Gastrocnemius medialis (tissue), 4 donors: ENCODE measurements around the gene EMD. TPM values are rescaled to one million over a fixed set of nuclear protein-coding genes. Genes with fewer than 3 reads are reported as not detected.

ENCODE experiments used
- ATAC-seq, 2 donors: fragments of 150-250 bp; one replicate each; pipeline ENCODE4 v1.9.1; 2016
- DNase-seq, 2 donors: peaks; one replicate each; pipeline ENCODE4 v3.0.0-alpha.2; 2019
- H3K27ac ChIP-seq, 4 donors: fragments of 200-600 bp; sonication (generic); 1 replicate in 1 of 4; 2 replicates in 3 of 4; pipeline ENCODE4 v1.5.1; 2016 to 2018; ENCODE audit warnings: mild to moderate bottlenecking in 2 of 4, moderate library complexity in 1 of 4
- H3K27me3 ChIP-seq, 3 donors: fragments of 200-600 bp; sonication (generic) in 2 of 3; 1 replicate in 1 of 3; 2 replicates in 2 of 3; pipeline versions ENCODE4 v1.5.1 to v1.6.0; 2016 to 2019; ENCODE audit warnings: mild to moderate bottlenecking in 1 of 3, moderate library complexity in 1 of 3
- H3K36me3 ChIP-seq, 2 donors: fragments of 200-600 bp; sonication (generic) in 1 of 2; one replicate each; pipeline ENCODE4 v1.5.1; 2017 to 2018
- H3K4me1 ChIP-seq, 2 donors: fragments of 200-600 bp; sonication (generic) in 1 of 2; one replicate each; pipeline ENCODE4 v1.5.1; 2016 to 2017; ENCODE audit warnings: mild to moderate bottlenecking in 2 of 2
- H3K4me3 ChIP-seq, 4 donors: fragments of 200-600 bp; sonication (generic) in 3 of 4; 1 replicate in 1 of 4; 2 replicates in 3 of 4; pipeline ENCODE4 v1.5.1; 2016 to 2019; ENCODE audit warnings: mild to moderate bottlenecking in 2 of 4
- H3K9me3 ChIP-seq, 3 donors: fragments of 200-600 bp; sonication (generic) in 2 of 3; 1 replicate in 1 of 3; 2 replicates in 2 of 3; pipeline ENCODE4 v1.5.1; 2016 to 2019
- POLR2A ChIP-seq, 2 donors: fragments of 450-650 bp; IDR thresholded peaks; one replicate each; pipeline ENCODE4 v1.6.1; 2017; ENCODE audit warnings: antibody characterized with exemption in 2 of 2, mild to moderate bottlenecking in 2 of 2, moderate library complexity in 2 of 2
- in situ Hi-C, 4 donors: fragments of 200-750 bp; cut with MboI; loops; one replicate each; pipeline versions ENCODE4 v1.15.0 to v1.8.0; 2017; ENCODE audit warnings: low sequenced_read_pairs in 4 of 4
- intact Hi-C: fragments of 100-400 bp; cut with DNase I; formaldehyde crosslinking; loops from one replicate; pipeline ENCODE4 v1.15.1; 2023; ENCODE audit warnings: low total_unique reads
- total RNA-seq, 4 donors: library from RNA; depleted of rRNA; stranded (reverse); fragments of >200 nt; gene quantifications; one replicate each; pipeline versions ENCODE4 v1.1.0 to v1.2.3, GENCODE V29; 2016
- TF ChIP-seq, protein P1 (sequence below), 5 experiments: fragments of 450-650 bp in 3 of 5; fragments of 200-600 bp in 2 of 5; sonication (generic) in 2 of 5; IDR thresholded peaks in 4 of 5; conservative IDR thresholded peaks in 1 of 5; 1 replicate in 4 of 5; 2 replicates in 1 of 5; pipeline ENCODE4 v1.5.1; 2016 to 2019; ENCODE audit warnings: antibody characterized with exemption in 5 of 5, mild to moderate bottlenecking in 3 of 5, moderate library complexity in 3 of 5

The EMD gene
- total RNA-seq, 4 donors from 2014 or later: 36.2 to 61.5 (median 53.2) TPM

DNA sequence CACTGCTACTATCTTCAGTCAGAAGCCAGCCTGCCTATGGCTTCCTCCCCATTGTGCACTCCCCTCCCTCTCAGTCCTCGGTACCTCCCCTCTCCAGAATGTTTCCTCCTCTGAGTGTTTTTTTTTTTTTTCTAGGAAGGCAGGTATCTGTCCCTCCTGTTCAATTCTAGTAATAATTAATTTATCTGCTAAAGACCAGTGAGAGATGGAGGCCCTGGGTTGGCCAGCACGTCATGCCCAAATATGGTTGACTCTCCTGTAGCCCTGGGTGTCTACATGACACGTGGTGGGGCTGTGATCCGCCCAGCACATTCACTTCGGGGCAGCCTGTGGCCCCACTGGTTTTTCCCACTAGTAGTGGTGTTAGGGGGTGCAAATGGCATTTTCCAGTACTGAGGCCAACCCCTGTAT is 6.5 kb upstream of the EMD start:
- in situ Hi-C loops (no loop called here), intact Hi-C loops (loop anchor here (1.0 to 10.0 kb wide), 4 partner anchors 51 to 578 kb away; partner anchors contain the start of genes G6PD, HCFC1, IDH3G and IKBKG)
- no peaks in the 10 kb centered on the region for H3K9me3 ChIP-seq
- no peak for ATAC-seq
- H3K4me3 ChIP-seq: peak overlapping the region in 1 of 4 donors; percentile 66
- TF ChIP-seq, protein P1, sequence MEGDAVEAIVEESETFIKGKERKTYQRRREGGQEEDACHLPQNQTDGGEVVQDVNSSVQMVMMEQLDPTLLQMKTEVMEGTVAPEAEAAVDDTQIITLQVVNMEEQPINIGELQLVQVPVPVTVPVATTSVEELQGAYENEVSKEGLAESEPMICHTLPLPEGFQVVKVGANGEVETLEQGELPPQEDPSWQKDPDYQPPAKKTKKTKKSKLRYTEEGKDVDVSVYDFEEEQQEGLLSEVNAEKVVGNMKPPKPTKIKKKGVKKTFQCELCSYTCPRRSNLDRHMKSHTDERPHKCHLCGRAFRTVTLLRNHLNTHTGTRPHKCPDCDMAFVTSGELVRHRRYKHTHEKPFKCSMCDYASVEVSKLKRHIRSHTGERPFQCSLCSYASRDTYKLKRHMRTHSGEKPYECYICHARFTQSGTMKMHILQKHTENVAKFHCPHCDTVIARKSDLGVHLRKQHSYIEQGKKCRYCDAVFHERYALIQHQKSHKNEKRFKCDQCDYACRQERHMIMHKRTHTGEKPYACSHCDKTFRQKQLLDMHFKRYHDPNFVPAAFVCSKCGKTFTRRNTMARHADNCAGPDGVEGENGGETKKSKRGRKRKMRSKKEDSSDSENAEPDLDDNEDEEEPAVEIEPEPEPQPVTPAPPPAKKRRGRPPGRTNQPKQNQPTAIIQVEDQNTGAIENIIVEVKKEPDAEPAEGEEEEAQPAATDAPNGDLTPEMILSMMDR (IDR thresholded peaks at IDR 0.05 in 4 of 5, conservative IDR thresholded peaks at IDR 0.05 in 1 of 5): no peak
- no peak for TF ChIP-seq POLR2A (IDR thresholded peaks at IDR 0.05)
- peaks cover 4 to 9% of the 10 kb centered on the region in 2 donors for H3K4me1 ChIP-seq
- no peaks in the 10 kb centered on the region for H3K36me3 ChIP-seq
- no peak for DNase-seq
- H3K27me3 ChIP-seq: no peaks in the 10 kb centered on the region
- H3K27ac ChIP-seq: peak overlapping the region; percentile 60 to 75 (median 66)

DNA sequence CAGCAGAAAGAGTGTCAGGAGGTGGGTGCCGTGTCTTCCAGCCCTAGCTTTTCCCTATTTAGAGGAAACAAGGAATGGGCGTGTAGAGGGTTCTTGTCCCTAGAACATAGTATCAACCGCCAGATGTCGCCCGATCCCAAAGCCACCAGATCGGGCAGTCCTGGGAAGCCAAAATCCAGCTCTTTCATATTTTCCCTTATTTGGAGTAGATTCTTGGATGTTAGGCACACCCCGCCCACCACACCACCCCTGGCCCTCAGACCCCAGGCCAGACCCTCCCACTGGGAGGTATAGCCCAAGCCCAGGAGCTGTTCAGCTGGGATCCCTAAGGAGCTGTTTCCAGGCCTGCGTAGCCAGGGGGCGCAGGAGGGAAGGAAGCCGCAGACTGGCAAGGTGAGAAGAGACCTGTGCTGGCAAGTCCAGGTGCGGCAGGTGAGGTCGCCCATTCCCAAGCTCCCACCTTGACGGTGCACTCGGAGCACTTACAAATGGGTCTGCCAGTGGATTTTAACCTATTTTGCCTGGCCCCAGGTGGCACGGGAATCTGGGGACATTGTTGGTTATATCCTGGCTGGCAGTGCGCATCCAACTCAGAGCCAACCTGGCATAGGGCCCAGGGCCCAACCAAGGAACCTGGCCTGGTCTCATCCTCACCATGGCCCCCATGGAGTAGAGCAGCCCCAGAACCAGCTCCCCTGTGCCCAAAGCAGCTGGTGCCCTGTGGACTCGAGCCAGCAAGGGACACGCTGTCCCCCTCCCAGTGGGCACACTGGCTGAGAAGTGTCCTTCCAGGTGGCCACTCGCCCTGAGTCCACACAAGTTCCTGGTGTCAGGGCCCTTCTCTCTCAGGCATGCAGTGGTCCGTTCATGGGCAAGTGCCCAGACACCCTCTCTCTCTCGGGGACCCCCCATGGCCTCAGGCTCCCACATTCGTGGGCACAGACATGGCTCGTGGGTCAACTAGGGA is 5.5 kb upstream of the EMD start:
- intact Hi-C loops (loop anchor here (1.0 to 10.0 kb wide), 4 partner anchors 52 to 579 kb away; partner anchors contain the start of genes G6PD, HCFC1, IDH3G and IKBKG), in situ Hi-C loops (no loop called here)
- H3K27me3 ChIP-seq: no peaks in the 10 kb centered on the region
- TF ChIP-seq POLR2A (IDR thresholded peaks at IDR 0.05): no peak
- TF ChIP-seq, protein P1 (IDR thresholded peaks at IDR 0.05 in 4 of 5, conservative IDR thresholded peaks at IDR 0.05 in 1 of 5): peak; percentile 42 to 70 (median 66)
- H3K27ac ChIP-seq: peak overlapping the region; percentile 49 to 75 (median 64)
- H3K36me3 ChIP-seq: no peaks in the 10 kb centered on the region
- H3K4me1 ChIP-seq: peaks cover 4 to 9% of the 10 kb centered on the region in 2 donors
- peak overlapping the region; percentile 36 to 51 (median 42) for H3K4me3 ChIP-seq
- no peaks in the 10 kb centered on the region for H3K9me3 ChIP-seq
- ATAC-seq (peak; percentile 34 to 42), DNase-seq (peak in 1 of 2 donors; percentile 54)

DNA sequence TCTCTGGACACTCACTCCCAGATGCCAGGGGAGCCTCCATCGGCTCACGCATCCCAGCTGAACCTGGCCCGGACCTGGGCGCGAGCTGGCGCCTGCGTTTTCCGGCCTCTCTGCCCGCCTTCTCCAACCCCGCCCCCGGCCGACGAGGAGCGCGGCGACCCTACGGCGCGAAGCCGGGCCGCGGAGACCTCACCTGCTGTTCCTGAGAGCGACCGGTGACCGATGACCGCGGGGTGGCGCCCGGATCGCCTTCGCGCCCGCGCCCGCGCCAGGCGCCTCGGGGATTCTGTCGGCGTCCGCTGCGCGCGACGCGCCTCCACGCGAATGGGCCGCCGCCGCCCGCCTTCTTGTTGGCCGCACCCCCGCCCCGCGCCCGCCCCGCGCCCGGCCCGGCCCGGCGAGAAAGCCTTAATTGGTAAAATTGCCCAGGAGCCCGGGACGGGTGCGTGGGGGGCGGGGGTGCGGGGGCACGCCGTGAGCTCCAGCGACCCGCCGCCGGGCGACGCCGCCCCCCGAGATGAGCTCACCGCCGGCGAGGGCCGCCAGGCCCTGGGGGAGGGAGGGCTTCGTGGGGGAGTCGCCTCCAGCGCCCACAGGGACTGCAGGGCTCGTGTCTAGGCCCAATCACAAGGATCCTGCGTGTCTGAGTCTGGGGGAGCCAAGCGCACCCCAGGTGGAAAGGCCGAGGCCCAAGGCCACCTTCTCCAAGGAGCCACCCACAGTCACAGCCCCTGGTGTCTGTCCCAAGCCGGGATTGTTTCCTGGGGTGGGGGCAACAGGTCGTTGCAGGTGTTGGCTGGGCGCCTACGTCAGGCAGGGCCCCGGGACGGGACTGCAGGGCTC is 4.6 kb upstream of the EMD start, which contains the start of gene FLNA:
Gene FLNA, minus strand, starts transcription at position 322 of the 843 bp plus-strand sequence. CDS start 3,389 bp downstream, outside the sequence.
- in situ Hi-C loops (no loop called here), intact Hi-C loops (loop anchor here (5.0 to 10.0 kb wide), 4 partner anchors 170 to 580 kb away; partner anchors contain the start of genes G6PD, HCFC1, IDH3G and IKBKG)
- no peaks in the 10 kb centered on the region for H3K36me3 ChIP-seq
- H3K9me3 ChIP-seq: no peaks in the 10 kb centered on the region
- H3K4me3 ChIP-seq: peak within 1 kb of the TSS; percentile 38 to 51 (median 42)
- H3K27me3 ChIP-seq: no peaks in the 10 kb centered on the region
- H3K27ac ChIP-seq: peak within 1 kb of the TSS; percentile 54 to 75 (median 64)
- DNase-seq: peak in 1 of 2 donors; percentile 41
- peaks cover 4 to 9% of the 10 kb centered on the region in 2 donors for H3K4me1 ChIP-seq
- no peak for ATAC-seq
- peak in 1 of 2 donors; percentile 8 for TF ChIP-seq POLR2A (IDR thresholded peaks at IDR 0.05)
- TF ChIP-seq, protein P1 (IDR thresholded peaks at IDR 0.05 in 4 of 5, conservative IDR thresholded peaks at IDR 0.05 in 1 of 5): peak in 3 of 5 experiments; percentile 26 to 32 (median 31)

DNA sequence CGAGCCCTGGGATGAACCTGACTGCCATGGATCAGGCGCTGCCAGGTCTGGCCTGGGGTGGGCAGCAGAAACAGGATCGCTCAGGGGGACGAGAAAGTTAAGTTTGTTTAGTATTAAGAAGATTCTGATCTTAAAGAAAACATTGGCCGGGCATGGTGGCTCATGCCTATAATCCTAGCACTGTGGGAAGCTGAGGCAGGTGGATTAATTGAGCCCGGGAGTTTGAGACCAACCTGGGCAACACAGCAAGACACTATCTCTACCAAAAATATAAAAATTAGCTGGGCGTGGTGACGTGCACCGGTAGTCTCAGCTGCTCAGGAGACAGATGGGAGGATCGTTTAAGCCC is 4.0 kb upstream of the EMD start:
- peak overlapping the region; percentile 48 to 75 (median 57) for H3K27ac ChIP-seq
- peaks cover 6 to 10% of the 10 kb centered on the region in 2 donors for H3K4me1 ChIP-seq
- no peak for ATAC-seq
- in situ Hi-C loops: no loop called here
- no peaks in the 10 kb centered on the region for H3K27me3 ChIP-seq
- no peak for TF ChIP-seq POLR2A (IDR thresholded peaks at IDR 0.05)
- TF ChIP-seq, protein P1 (IDR thresholded peaks at IDR 0.05 in 4 of 5, conservative IDR thresholded peaks at IDR 0.05 in 1 of 5): no peak
- H3K9me3 ChIP-seq: no peaks in the 10 kb centered on the region
- no peak for DNase-seq
- peak overlapping the region in 1 of 4 donors; percentile 51 for H3K4me3 ChIP-seq
- H3K36me3 ChIP-seq: no peaks in the 10 kb centered on the region
- intact Hi-C loops: loop anchor here (5.0 to 10.0 kb wide), 4 partner anchors 170 to 580 kb away; partner anchors contain the start of genes G6PD, HCFC1, IDH3G and IKBKG
